Measurements from ENCODE around the gene SPECC1L.

DNA sequence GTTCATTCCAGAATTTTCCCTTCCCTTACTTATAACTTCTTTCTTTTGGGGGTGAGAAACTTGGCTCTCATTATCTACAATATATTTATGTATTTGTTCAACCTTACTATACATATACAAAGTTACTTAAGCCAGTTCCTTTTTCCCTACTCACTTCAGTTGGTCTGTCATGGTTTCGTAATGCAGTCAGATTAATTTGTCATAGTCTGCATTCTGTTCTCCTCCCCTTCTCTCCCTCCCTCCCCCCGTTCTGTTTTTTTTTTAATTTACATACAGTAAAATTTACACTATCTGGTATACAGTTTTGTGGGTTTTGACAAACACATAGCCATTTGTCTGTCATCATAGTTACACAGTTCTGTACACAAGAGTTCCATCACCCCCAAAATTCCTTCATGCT is 84.9 kb downstream of the SPECC1L start:
- TF ChIP-seq, protein P1, sequence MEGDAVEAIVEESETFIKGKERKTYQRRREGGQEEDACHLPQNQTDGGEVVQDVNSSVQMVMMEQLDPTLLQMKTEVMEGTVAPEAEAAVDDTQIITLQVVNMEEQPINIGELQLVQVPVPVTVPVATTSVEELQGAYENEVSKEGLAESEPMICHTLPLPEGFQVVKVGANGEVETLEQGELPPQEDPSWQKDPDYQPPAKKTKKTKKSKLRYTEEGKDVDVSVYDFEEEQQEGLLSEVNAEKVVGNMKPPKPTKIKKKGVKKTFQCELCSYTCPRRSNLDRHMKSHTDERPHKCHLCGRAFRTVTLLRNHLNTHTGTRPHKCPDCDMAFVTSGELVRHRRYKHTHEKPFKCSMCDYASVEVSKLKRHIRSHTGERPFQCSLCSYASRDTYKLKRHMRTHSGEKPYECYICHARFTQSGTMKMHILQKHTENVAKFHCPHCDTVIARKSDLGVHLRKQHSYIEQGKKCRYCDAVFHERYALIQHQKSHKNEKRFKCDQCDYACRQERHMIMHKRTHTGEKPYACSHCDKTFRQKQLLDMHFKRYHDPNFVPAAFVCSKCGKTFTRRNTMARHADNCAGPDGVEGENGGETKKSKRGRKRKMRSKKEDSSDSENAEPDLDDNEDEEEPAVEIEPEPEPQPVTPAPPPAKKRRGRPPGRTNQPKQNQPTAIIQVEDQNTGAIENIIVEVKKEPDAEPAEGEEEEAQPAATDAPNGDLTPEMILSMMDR (IDR thresholded peaks at IDR 0.05), result no peak
- no peak for TF ChIP-seq POLR2A (IDR thresholded peaks at IDR 0.05)

All from uterus (tissue), 2 donors.